Rectal smooth muscle tissue (tissue), 1 donor: ENCODE measurements around the gene LCE1C.

Experiments
- H3K27ac ChIP-seq: one replicate; pipeline ENCODE4 v1.7.0; 2013; ENCODE audit warnings: low read depth, low read length, inconsistent platforms
- H3K27me3 ChIP-seq: one replicate; pipeline ENCODE4 v1.7.0; 2013; ENCODE audit warnings: low read length; ENCODE audit not compliant: control insufficient read depth, insufficient read depth
- H3K36me3 ChIP-seq: one replicate; pipeline ENCODE4 v1.7.0; 2013; ENCODE audit warnings: low read length; ENCODE audit not compliant: control insufficient read depth, insufficient read depth
- H3K4me1 ChIP-seq: one replicate; pipeline ENCODE4 v1.7.0; 2013; ENCODE audit warnings: low read length; ENCODE audit not compliant: control insufficient read depth, insufficient read depth
- H3K4me3 ChIP-seq: one replicate; pipeline ENCODE4 v1.7.0; 2013; ENCODE audit warnings: low read length
- H3K9ac ChIP-seq: one replicate; pipeline ENCODE4 v1.7.0; 2013; ENCODE audit warnings: low read length

Gene LCE1C

GRCh38 chr1:152786077-152786476 lies 20.4 kb downstream of the LCE1C start, which contains the start of gene LCE1E:
TSS of gene LCE1E (plus strand) at chr1:152786257. CDS start at chr1:152787300, 1,043 bp downstream.
- Histone ChIP-seq H3K4me3 (no peak within 1 kb of the TSS), H3K36me3 (no peaks in the 10 kb centered on the region), H3K9ac (no peak within 1 kb of the TSS), H3K27ac (no peak within 1 kb of the TSS), H3K4me1 (no peaks in the 10 kb centered on the region), H3K27me3 (no peaks in the 10 kb centered on the region)

GRCh38 chr1:152783095-152783494 lies 23.4 kb downstream of the LCE1C start:
- Histone ChIP-seq H3K27me3 (no peaks in the 10 kb centered on the region), H3K4me3 (no peak overlapping the region), H3K4me1 (no peaks in the 10 kb centered on the region), H3K9ac (no peak overlapping the region), H3K36me3 (no peaks in the 10 kb centered on the region), H3K27ac (no peak overlapping the region)

- H3K4me3 ChIP-seq, result no peak overlapping the region
- H3K27me3 ChIP-seq, result no peaks in the 10 kb centered on the region
- H3K9ac ChIP-seq, result no peak overlapping the region
- no peaks in the 10 kb centered on the region for H3K4me1 ChIP-seq
- H3K36me3 ChIP-seq, result no peaks in the 10 kb centered on the region
- no peak overlapping the region for H3K27ac ChIP-seq
These were observed 28.8 kb downstream of the LCE1C start for GRCh38 chr1:152777510-152778137.

GRCh38 chr1:152776361-152776760 lies 30.1 kb downstream of the LCE1C start:
- Histone ChIP-seq H3K27ac (no peak overlapping the region), H3K4me3 (no peak overlapping the region), H3K36me3 (no peaks in the 10 kb centered on the region), H3K27me3 (no peaks in the 10 kb centered on the region), H3K9ac (no peak overlapping the region), H3K4me1 (no peaks in the 10 kb centered on the region)

- no peak within 1 kb of the TSS for H3K9ac ChIP-seq
- no peaks in the 10 kb centered on the region for H3K36me3 ChIP-seq
- H3K27ac ChIP-seq, result no peak within 1 kb of the TSS
- H3K27me3 ChIP-seq, result no peaks in the 10 kb centered on the region
- H3K4me3 ChIP-seq, result no peak within 1 kb of the TSS
- no peaks in the 10 kb centered on the region for H3K4me1 ChIP-seq
These were observed 31.6 kb downstream of the LCE1C start, which contains the start of gene LCE1F for GRCh38 chr1:152774875-152775274. TSS of gene LCE1F (plus strand) at chr1:152775140. CDS start at chr1:152776372, 1,232 bp downstream.

- H3K9ac ChIP-seq, result no peak overlapping the region
- no peaks in the 10 kb centered on the region for H3K4me1 ChIP-seq
- no peak overlapping the region for H3K27ac ChIP-seq
- no peaks in the 10 kb centered on the region for H3K36me3 ChIP-seq
- H3K4me3 ChIP-seq, result no peak overlapping the region
- no peaks in the 10 kb centered on the region for H3K27me3 ChIP-seq
These were observed 36.0 kb downstream of the LCE1C start for GRCh38 chr1:152770411-152770810.

GRCh38 chr1:152768847-152769533 lies 37.5 kb downstream of the LCE1C start:
- H3K4me3 ChIP-seq, result no peak overlapping the region
- no peak overlapping the region for H3K27ac ChIP-seq
- H3K4me1 ChIP-seq, result no peaks in the 10 kb centered on the region
- H3K9ac ChIP-seq, result no peak overlapping the region
- H3K27me3 ChIP-seq, result no peaks in the 10 kb centered on the region
- H3K36me3 ChIP-seq, result no peaks in the 10 kb centered on the region

- Histone ChIP-seq H3K36me3 (no peaks in the 10 kb centered on the region), H3K27me3 (no peaks in the 10 kb centered on the region), H3K4me1 (no peaks in the 10 kb centered on the region), H3K27ac (no peak overlapping the region), H3K9ac (no peak overlapping the region), H3K4me3 (no peak overlapping the region)
These were observed 44.7 kb downstream of the LCE1C start for GRCh38 chr1:152761609-152762213.

GRCh38 chr1:152760551-152761190 lies 45.8 kb downstream of the LCE1C start:
- Histone ChIP-seq H3K9ac (no peak overlapping the region), H3K27me3 (no peaks in the 10 kb centered on the region), H3K4me3 (no peak overlapping the region), H3K4me1 (no peaks in the 10 kb centered on the region), H3K27ac (no peak overlapping the region), H3K36me3 (no peaks in the 10 kb centered on the region)

- Histone ChIP-seq H3K27me3 (no peaks in the 10 kb centered on the region), H3K4me3 (no peak overlapping the region), H3K4me1 (no peaks in the 10 kb centered on the region), H3K27ac (no peak overlapping the region), H3K36me3 (no peaks in the 10 kb centered on the region), H3K9ac (no peak overlapping the region)
These were observed 46.8 kb downstream of the LCE1C start for GRCh38 chr1:152759453-152760173.

GRCh38 chr1:152758636-152759035 lies 47.8 kb downstream of the LCE1C start:
- H3K27ac ChIP-seq, result no peak overlapping the region
- H3K9ac ChIP-seq, result no peak overlapping the region
- no peak overlapping the region for H3K4me3 ChIP-seq
- no peaks in the 10 kb centered on the region for H3K27me3 ChIP-seq
- H3K36me3 ChIP-seq, result no peaks in the 10 kb centered on the region
- no peaks in the 10 kb centered on the region for H3K4me1 ChIP-seq

GRCh38 chr1:152757747-152758146 lies 48.7 kb downstream of the LCE1C start, which contains the start of gene KPRP:
TSS of gene KPRP (plus strand) at chr1:152758025. CDS start at chr1:152759589, 1,564 bp downstream.
- Histone ChIP-seq H3K9ac (no peak within 1 kb of the TSS), H3K27ac (no peak within 1 kb of the TSS), H3K4me1 (no peaks in the 10 kb centered on the region), H3K4me3 (no peak within 1 kb of the TSS), H3K36me3 (no peaks in the 10 kb centered on the region), H3K27me3 (no peaks in the 10 kb centered on the region)
